Measurements from ENCODE around the gene TNFRSF18.

TNFRSF18 gene

GRCh38 chr1:1183833-1184775 lies 22.3 kb downstream of the TNFRSF18 start:
- FAIRE-seq (no peak), DNase-seq (ENCODE audit: insufficient read length, low spot score) (no peak)
- TF ChIP-seq POLR2A (IDR thresholded peaks at IDR 0.05; ENCODE audit: low read depth, low read length) (no peak), TAF1 (IDR thresholded peaks at IDR 0.05; ENCODE audit: low read depth, low read length) (no peak), SPI1 (IDR thresholded peaks at IDR 0.05; ENCODE audit: low read depth, low read length) (no peak), POLR2AphosphoS5 (IDR thresholded peaks at IDR 0.05; ENCODE audit: low read depth, low read length) (no peak), POU2F2 (IDR thresholded peaks at IDR 0.05; ENCODE audit: low read depth, low read length) (no peak), PAX5 (IDR thresholded peaks at IDR 0.05; ENCODE audit: insufficient read depth, low read length, severe bottlenecking) (no peak)

DNA sequence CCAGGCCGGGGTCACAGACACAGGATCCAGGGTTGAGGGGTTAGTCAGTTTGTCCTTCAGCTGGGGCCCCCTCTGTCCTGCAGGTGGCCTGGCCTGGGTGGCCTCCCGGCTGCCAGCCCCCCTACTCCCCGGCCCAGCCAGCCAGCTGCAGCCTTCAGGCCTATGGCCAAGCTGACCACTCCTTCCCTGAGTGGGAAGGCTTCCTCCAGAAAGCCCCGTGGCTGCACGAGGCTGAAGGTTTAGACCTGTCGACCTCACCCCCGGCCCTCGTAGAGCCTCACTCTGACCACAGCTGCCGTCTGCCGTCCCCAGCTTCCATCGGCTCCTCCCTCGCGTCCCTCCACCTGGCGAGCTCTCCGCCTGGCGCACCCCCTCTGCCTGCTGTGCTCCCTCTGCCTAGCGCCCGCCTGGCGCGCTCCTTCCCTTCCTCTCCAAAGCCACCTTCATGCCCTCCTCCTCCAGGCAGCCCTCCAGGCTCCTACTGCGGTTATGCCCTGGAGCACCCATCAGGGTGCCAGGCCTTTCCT lies 23.1 kb downstream of the TNFRSF18 start:
- TF ChIP-seq TAF1 (IDR thresholded peaks at IDR 0.05; ENCODE audit: low read depth, low read length) = no peak
- no peak for TF ChIP-seq POLR2A (IDR thresholded peaks at IDR 0.05; ENCODE audit: low read depth, low read length)
- no peak for TF ChIP-seq PAX5 (IDR thresholded peaks at IDR 0.05; ENCODE audit: insufficient read depth, low read length, severe bottlenecking)
- DNase-seq (ENCODE audit: insufficient read length, low spot score) (no peak), FAIRE-seq (no peak)

DNA sequence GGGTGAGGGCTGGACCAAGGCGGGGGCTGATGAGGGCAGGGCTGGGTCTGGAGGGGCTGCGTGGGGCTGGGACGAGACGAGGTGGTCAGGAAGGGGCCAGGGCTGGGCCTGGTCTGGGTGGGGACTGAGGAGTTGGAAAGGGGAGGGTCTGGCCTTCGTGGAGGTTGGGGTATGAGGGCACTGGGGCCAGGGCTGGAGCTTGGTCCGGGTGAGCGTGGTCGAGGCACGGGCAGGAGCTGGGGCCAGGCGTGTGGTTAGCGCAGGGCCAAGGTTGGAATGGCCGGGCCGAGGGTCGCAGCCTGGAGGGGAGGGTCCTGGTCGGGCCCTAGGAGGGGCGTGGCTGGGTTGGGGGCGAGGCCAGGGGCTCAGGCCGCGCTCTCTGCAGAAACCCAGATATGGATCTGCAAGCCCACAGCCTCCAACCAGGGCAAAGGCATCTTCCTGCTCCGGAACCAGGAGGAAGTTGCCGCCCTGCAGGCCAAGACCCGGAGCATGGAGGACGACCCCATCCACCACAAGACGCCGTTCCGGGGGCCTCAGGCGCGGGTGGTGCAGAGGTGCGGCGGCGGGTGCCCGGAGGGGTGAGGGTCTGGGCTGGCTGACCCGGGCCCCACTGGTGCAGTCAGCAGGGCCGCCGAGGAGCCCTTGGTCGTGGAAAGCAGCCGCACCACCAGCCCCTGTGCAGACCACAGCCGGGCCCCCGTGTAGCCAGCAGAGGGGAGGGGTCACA lies 23.7 kb downstream of the TNFRSF18 start:
- TF ChIP-seq POLR2AphosphoS5 (IDR thresholded peaks at IDR 0.05; ENCODE audit: low read depth, low read length) (no peak), SPI1 (IDR thresholded peaks at IDR 0.05; ENCODE audit: low read depth, low read length) (no peak), POLR2A (IDR thresholded peaks at IDR 0.05; ENCODE audit: low read depth, low read length) (no peak)
- FAIRE-seq (no peak), DNase-seq (ENCODE audit: insufficient read length, low spot score) (no peak)

DNA sequence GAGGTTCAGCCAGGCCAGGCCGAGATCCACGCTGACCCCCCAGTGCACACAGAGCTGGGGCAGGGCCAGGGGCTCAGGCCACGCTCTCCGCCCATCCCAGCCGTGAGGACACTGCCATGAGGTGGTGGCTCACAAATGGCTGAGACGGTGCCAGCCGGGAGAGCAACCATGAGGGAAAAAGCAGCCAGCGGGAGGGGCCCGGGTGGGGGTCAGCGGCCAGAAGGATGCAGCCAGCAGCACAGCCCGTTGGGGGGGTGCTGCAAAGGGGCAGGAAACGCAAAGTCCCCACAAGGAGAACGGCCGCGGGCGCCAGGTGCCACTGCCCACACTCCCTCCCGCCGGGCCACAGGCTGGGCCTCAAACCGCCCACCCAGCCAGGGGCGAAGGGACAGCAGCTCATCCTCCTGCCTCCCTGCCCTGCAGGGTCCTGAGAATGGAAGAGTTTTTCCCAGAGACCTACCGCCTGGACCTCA lies 24.4 kb downstream of the TNFRSF18 start:
- TF ChIP-seq TAF1 (IDR thresholded peaks at IDR 0.05; ENCODE audit: low read depth, low read length) (no peak), POLR2A (IDR thresholded peaks at IDR 0.05; ENCODE audit: low read depth, low read length) (no peak)
- FAIRE-seq (no peak), DNase-seq (ENCODE audit: insufficient read length, low spot score) (no peak)

GRCh38 chr1:1181129-1181937 lies 25.1 kb downstream of the TNFRSF18 start:
- DNase-seq (ENCODE audit: insufficient read length, low spot score) = no peak

DNA sequence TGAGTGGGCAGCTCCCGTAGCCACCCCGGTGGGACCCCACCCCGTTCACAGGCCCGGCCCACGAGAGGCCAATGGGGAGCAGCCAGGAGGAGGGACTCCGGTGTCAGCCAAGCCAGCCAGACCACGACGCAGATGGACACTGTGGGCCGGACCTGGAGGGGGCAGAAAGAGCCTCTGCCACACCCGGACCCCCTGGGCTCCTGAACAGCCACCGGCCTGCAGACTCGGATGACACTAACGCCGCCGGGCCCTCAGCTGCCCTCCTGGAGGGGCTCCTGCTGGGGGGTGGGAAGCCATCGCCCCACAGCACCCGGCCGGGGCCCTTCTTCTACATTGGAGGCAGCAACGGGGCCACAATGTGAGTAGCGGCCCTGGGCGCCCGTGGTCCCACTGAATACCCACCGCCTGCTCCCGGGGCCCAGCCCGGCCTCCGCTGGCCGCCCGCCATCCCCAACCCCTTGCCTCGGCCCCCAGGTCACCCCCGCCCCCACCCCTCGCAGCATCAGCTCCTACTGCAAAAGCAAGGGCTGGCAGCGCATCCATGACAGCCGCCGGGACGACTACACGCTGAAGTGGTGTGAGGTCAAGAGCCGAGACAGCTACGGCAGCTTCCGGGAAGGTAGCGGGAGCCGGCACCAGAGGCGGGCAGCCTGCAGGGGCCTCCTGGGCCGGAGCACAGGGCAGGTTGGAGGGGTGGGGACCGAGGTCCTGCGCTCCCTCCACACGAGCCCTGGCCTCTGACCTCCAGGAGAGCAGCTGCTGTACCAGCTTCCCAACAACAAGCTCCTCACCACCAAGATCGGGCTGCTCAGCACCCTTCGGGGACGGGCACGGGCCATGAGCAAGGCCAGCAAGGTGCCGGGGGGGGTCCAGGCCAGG lies 26.2 kb downstream of the TNFRSF18 start:
- FAIRE-seq (no peak), DNase-seq (ENCODE audit: insufficient read length, low spot score) (no peak)
- TF ChIP-seq POLR2AphosphoS5 (IDR thresholded peaks at IDR 0.05; ENCODE audit: low read depth, low read length) = no peak
- TF ChIP-seq TAF1 (IDR thresholded peaks at IDR 0.05; ENCODE audit: low read depth, low read length) = no peak
- no peak for TF ChIP-seq POU2F2 (IDR thresholded peaks at IDR 0.05; ENCODE audit: low read depth, low read length)
- TF ChIP-seq PAX5 (IDR thresholded peaks at IDR 0.05; ENCODE audit: insufficient read depth, low read length, severe bottlenecking) = no peak
- no peak for TF ChIP-seq SPI1 (IDR thresholded peaks at IDR 0.05; ENCODE audit: low read depth, low read length)
- no peak for TF ChIP-seq POLR2A (IDR thresholded peaks at IDR 0.05; ENCODE audit: low read depth, low read length)

More at GRCh38 chr1:1181129-1181937, 25.1 kb downstream of the TNFRSF18 start:
- TF ChIP-seq PAX5 (IDR thresholded peaks at IDR 0.05; ENCODE audit: insufficient read depth, low read length, severe bottlenecking) (no peak), POU2F2 (IDR thresholded peaks at IDR 0.05; ENCODE audit: low read depth, low read length) (no peak), POLR2AphosphoS5 (IDR thresholded peaks at IDR 0.05; ENCODE audit: low read depth, low read length) (no peak), POLR2A (IDR thresholded peaks at IDR 0.05; ENCODE audit: low read depth, low read length) (no peak), TAF1 (IDR thresholded peaks at IDR 0.05; ENCODE audit: low read depth, low read length) (no peak), SPI1 (IDR thresholded peaks at IDR 0.05; ENCODE audit: low read depth, low read length) (no peak)
- FAIRE-seq = no peak

DNA sequence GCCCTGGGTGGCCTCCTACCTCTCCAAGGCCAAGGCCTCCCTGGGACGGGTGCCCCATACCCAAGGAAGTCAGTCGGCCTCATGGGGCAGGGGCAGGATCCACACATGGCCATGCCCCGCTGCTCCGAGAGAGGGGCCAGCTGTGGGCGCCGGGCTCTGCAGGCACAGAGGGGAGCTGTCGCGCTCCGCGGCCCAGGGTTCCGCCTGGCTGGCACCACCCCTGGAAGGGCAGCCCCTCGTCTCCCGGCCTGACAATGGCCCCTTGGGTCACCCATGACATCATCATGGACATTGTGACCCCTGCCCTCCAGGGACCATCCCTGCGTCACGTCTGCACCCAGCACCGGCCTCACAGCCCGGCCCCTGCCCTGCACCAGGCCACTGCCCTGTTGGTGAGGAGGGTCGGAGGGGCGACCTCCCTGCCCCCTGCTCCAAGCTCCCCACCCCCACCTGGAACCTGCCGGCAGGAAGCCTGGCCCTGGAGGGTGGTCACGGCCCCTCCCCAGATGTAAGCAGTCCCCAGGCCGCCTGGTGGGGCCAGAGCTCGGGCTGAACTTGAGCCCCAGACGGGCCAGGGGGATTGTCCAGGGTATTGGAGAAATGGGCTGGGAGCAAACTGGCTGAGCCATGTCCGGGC lies 26.9 kb downstream of the TNFRSF18 start:
- no peak for FAIRE-seq
- TF ChIP-seq POLR2AphosphoS5 (IDR thresholded peaks at IDR 0.05; ENCODE audit: low read depth, low read length) = no peak
- TF ChIP-seq SPI1 (IDR thresholded peaks at IDR 0.05; ENCODE audit: low read depth, low read length) = no peak
- no peak for DNase-seq (ENCODE audit: insufficient read length, low spot score)

DNA sequence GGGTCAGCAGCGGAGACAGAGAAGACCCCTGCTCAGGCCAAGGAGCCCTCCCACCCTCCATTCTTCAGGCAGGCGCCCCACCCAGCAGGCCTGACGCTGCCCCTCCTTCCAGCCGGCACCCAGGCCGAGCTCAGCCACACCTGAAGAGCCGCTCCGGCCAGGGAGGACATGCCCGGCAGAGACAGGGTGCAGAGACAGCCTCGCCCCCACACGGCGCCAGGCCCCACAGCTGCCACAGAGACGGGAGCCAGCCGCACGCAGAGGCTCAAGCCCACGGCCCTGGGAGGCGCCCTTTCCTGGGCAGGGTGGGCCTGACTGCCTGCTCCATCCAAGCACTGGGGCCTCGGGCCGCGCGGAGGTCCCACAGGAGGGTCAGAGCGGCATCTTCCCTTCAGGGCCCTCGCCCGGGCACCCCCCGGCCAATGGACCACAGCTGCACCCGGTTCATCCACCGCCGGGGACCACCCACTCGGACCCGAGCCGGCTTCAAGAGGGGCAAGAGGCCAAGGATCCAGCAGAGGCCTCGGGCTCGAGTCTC lies 27.5 kb downstream of the TNFRSF18 start:
- DNase-seq (ENCODE audit: insufficient read length, low spot score) (no peak), FAIRE-seq (no peak)
- no peak for TF ChIP-seq POLR2AphosphoS5 (IDR thresholded peaks at IDR 0.05; ENCODE audit: low read depth, low read length)
- TF ChIP-seq PAX5 (IDR thresholded peaks at IDR 0.05; ENCODE audit: insufficient read depth, low read length, severe bottlenecking) = no peak
- TF ChIP-seq SPI1 (IDR thresholded peaks at IDR 0.05; ENCODE audit: low read depth, low read length) = no peak
- no peak for TF ChIP-seq TAF1 (IDR thresholded peaks at IDR 0.05; ENCODE audit: low read depth, low read length)
- no peak for TF ChIP-seq POLR2A (IDR thresholded peaks at IDR 0.05; ENCODE audit: low read depth, low read length)
- no peak for TF ChIP-seq POU2F2 (IDR thresholded peaks at IDR 0.05; ENCODE audit: low read depth, low read length)

All from GM12891 (cell line).